GM18526 (cell line): ENCODE results near the gene OVCH1.

Source experiments
- POLR2A ChIP-seq: IDR thresholded peaks from 3 replicates; pipeline ENCODE4 v1.6.1; 2011; ENCODE audit not compliant: insufficient read length; ENCODE audit errors: extremely low read depth

OVCH1 gene

GRCh38 chr12:29497588-29497987, at the start of gene OVCH1:
Gene OVCH1 (minus strand): TSS chr12:29497686. CDS start chr12:29497686, 0 bp downstream.
- TF ChIP-seq POLR2A = no peak

GRCh38 chr12:29547151-29547632, 49.7 kb upstream of the OVCH1 start:
- TF ChIP-seq POLR2A = no peak

- no peak for TF ChIP-seq POLR2A
These were observed 48.5 kb upstream of the OVCH1 start for GRCh38 chr12:29546000-29546399.

- TF ChIP-seq POLR2A = no peak
These were observed 47.6 kb upstream of the OVCH1 start for GRCh38 chr12:29545102-29545467.

GRCh38 chr12:29544428-29545101, 47.1 kb upstream of the OVCH1 start:
- no peak for TF ChIP-seq POLR2A

- no peak for TF ChIP-seq POLR2A
These were observed 45.5 kb upstream of the OVCH1 start for GRCh38 chr12:29543036-29543435.

- TF ChIP-seq POLR2A = no peak
These were observed 39.8 kb upstream of the OVCH1 start for GRCh38 chr12:29537298-29537697.

GRCh38 chr12:29534935-29535334, 37.4 kb upstream of the OVCH1 start:
- no peak for TF ChIP-seq POLR2A

GRCh38 chr12:29533815-29534489, 36.5 kb upstream of the OVCH1 start:
- TF ChIP-seq POLR2A = no peak

GRCh38 chr12:29531471-29531870, 34.0 kb upstream of the OVCH1 start:
- TF ChIP-seq POLR2A = no peak

GRCh38 chr12:29530436-29530835, 33.0 kb upstream of the OVCH1 start:
- TF ChIP-seq POLR2A = no peak

- no peak for TF ChIP-seq POLR2A
These were observed 30.7 kb upstream of the OVCH1 start for GRCh38 chr12:29528161-29528560.

- TF ChIP-seq POLR2A = no peak
These were observed 24.5 kb upstream of the OVCH1 start for GRCh38 chr12:29521951-29522350.

- no peak for TF ChIP-seq POLR2A
These were observed 22.2 kb upstream of the OVCH1 start for GRCh38 chr12:29519585-29520182.

- TF ChIP-seq POLR2A = no peak
These were observed 20.9 kb upstream of the OVCH1 start for GRCh38 chr12:29518407-29518806.

GRCh38 chr12:29517264-29517663, 19.8 kb upstream of the OVCH1 start:
- no peak for TF ChIP-seq POLR2A
